Neutrophil (primary cell): Measurements from ENCODE around the gene SLIT3.

ENCODE experiments used
- H3K27ac ChIP-seq: fragments of 200-600 bp; sonication (generic); 2 replicates; pipeline ENCODE4 v1.5.1; 2016; ENCODE audit warnings: mild to moderate bottlenecking, moderate library complexity
- H3K27me3 ChIP-seq: fragments of 200-600 bp; sonication (generic); 2 replicates; pipeline ENCODE4 v1.6.0; 2016; ENCODE audit warnings: mild to moderate bottlenecking
- H3K36me3 ChIP-seq: fragments of 200-600 bp; sonication (generic); 2 replicates; pipeline ENCODE4 v1.5.1; 2017
- H3K4me1 ChIP-seq, 2 experiments: fragments of 200-600 bp in 1 of 2; sonication (generic) in 1 of 2; 1 replicate in 1 of 2; 2 replicates in 1 of 2; pipeline versions ENCODE4 v1.5.1 to v1.6.1; 2013 to 2016; ENCODE audit warnings: low read depth in 1 of 2, low read length in 1 of 2, mild to moderate bottlenecking in 1 of 2, moderate library complexity in 1 of 2; ENCODE audit not compliant: control insufficient read depth in 1 of 2, insufficient read depth in 1 of 2
- H3K4me3 ChIP-seq, 2 experiments: fragments of 200-600 bp in 1 of 2; sonication (generic) in 1 of 2; 1 replicate in 1 of 2; 2 replicates in 1 of 2; pipeline ENCODE4 v1.5.1; 2013 to 2016; ENCODE audit warnings: low read depth in 1 of 2, low read length in 1 of 2, mild to moderate bottlenecking in 1 of 2, moderate library complexity in 1 of 2
- H3K9me3 ChIP-seq: fragments of 200-600 bp; sonication (generic); 2 replicates; pipeline ENCODE4 v1.5.1; 2016
- TF ChIP-seq, protein P1 (sequence below): fragments of 200-600 bp; sonication (generic); IDR thresholded peaks from 2 replicates; pipeline ENCODE4 v1.5.1; 2016; ENCODE audit warnings: antibody characterized with exemption

Gene SLIT3

DNA sequence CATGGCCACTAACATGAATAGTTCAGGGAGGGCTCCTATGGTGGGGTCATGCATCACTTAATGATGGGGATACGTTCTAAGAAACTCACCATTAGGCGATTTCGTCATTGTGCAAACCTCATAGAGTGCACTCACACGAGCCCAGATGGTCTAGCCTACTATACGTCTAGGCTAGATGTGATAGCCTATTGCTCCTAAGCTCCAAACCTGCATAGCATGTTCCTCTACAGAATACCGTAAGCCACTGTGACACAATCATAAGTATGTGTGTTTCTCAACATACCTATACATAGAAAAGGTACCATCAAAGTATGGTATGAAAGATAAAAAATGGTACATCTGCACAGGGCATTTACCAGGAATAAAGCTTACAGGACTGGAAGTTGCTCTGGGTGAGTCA, 6.3 kb downstream of the SLIT3 start:
- Histone ChIP-seq H3K27ac (no peak overlapping the region), H3K4me1 (no peaks in the 10 kb centered on the region), H3K4me3 (no peak overlapping the region), H3K9me3 (no peaks in the 10 kb centered on the region), H3K36me3 (no peaks in the 10 kb centered on the region), H3K27me3 (peaks cover 20% of the 10 kb centered on the region)
- TF ChIP-seq, protein P1, sequence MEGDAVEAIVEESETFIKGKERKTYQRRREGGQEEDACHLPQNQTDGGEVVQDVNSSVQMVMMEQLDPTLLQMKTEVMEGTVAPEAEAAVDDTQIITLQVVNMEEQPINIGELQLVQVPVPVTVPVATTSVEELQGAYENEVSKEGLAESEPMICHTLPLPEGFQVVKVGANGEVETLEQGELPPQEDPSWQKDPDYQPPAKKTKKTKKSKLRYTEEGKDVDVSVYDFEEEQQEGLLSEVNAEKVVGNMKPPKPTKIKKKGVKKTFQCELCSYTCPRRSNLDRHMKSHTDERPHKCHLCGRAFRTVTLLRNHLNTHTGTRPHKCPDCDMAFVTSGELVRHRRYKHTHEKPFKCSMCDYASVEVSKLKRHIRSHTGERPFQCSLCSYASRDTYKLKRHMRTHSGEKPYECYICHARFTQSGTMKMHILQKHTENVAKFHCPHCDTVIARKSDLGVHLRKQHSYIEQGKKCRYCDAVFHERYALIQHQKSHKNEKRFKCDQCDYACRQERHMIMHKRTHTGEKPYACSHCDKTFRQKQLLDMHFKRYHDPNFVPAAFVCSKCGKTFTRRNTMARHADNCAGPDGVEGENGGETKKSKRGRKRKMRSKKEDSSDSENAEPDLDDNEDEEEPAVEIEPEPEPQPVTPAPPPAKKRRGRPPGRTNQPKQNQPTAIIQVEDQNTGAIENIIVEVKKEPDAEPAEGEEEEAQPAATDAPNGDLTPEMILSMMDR = no peak

DNA sequence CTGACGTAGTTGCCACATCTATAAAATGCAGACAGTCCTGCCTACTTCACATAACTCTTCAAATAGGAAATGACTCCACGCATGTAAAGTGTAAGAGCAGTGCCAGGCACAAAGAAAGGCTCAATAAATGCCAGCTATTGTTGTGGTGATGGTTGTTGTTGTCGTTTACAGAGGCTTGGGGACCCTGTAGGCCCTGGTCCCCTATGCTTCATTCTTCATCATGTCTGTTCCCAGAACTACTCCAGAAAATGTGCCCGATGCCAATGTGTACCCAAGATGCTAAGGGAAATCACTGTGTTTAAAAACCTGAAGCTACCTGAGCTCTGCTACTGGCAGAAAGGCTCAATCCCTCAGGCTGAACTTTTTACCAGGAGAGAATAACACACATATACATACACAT, 9.1 kb downstream of the SLIT3 start:
- Histone ChIP-seq H3K36me3 (no peaks in the 10 kb centered on the region), H3K4me1 (no peaks in the 10 kb centered on the region), H3K4me3 (no peak overlapping the region), H3K27ac (no peak overlapping the region), H3K27me3 (no peaks in the 10 kb centered on the region), H3K9me3 (no peaks in the 10 kb centered on the region)
- TF ChIP-seq, protein P1 = no peak

DNA sequence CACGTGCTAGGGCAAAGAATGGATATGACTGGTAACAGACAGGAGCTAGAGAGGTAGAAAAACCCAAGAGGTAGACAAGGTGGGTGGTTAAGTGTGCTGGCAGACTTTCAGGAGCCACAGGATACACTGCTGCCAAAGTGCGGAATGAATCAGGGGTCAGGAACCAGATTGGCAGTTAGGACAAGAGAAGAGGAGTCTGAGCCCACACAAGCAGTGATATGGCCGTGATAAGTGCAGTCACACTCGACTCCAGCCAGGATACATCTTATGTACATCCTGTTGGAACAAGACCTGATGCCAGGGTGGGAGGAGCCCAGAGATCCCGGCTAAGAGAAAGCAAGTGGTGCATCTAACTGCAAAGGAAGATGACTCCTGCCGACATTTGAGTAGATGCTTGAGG, 10.0 kb downstream of the SLIT3 start:
- Histone ChIP-seq H3K27me3 (no peaks in the 10 kb centered on the region), H3K4me3 (no peak overlapping the region)
- TF ChIP-seq, protein P1 = no peak

DNA sequence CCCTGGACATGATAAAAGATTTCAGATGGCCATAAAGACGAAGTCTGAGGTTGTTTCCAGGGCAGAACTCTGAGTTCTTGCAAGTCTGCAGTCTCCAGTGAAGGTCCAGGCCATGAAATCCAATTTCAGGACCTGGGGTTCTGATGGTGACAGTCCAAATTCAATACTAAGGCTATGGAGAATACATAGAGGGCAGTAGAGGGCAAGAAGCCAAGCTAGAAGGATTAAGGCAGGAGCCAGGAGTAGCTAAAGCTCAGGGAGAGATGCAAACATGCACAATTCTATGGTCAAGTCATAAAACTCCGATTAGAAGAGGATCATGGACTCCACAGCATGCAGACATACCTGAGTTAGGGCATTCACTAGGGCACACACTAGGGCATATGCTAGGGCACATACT, 11.4 kb downstream of the SLIT3 start:
- Histone ChIP-seq H3K36me3 (no peaks in the 10 kb centered on the region), H3K27ac (no peak overlapping the region), H3K4me3 (no peak overlapping the region), H3K27me3 (no peaks in the 10 kb centered on the region), H3K4me1 (no peaks in the 10 kb centered on the region), H3K9me3 (no peaks in the 10 kb centered on the region)
- TF ChIP-seq, protein P1 = no peak

More for the DNA sequence above, 10.0 kb downstream of the SLIT3 start:
- Histone ChIP-seq H3K27ac (no peak overlapping the region), H3K4me1 (no peaks in the 10 kb centered on the region), H3K9me3 (no peaks in the 10 kb centered on the region), H3K36me3 (no peaks in the 10 kb centered on the region)

DNA sequence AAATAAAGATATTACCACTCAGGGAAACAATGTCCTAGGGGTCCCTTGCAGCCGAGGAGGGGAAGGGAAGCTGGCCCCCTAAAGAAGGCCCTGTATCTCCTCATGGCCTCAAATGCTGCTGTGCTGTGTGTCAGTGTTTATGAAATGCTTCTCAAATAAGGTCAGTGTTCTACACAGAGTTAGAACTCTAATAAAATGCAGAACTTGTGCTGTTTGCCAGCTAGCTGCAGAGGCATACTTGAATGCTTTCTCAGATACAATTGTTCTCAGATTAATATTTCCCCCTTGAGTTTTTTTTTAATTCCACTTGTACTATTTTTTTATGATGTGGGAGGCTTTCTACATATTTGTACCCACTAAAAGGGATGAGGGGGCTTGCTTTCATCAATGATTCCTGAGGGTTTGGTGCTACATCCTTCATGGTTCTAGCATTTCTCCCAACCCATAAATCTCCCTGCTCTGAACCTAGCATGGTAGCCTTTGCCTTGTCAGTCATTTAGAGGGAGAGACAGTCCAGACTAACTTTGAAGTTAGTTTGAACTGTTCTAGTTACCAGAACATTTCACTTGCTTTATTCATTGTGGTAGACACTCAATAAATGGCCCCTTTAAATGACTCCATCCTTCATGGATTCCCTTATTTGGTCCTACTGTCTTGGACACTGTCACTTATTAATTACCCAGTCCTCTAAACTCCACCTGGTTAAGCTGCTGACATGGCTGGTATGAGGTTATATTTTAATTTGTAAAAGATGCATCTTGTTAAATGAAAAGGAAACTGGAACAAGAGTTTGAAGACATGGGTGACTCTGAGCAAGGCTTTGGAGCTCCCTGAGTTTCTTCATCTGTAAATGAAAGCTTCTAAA, 12.6 kb downstream of the SLIT3 start:
- Histone ChIP-seq H3K27ac (no peak overlapping the region), H3K4me3 (no peak overlapping the region), H3K4me1 (no peaks in the 10 kb centered on the region), H3K36me3 (no peaks in the 10 kb centered on the region), H3K9me3 (no peaks in the 10 kb centered on the region), H3K27me3 (no peaks in the 10 kb centered on the region)
- TF ChIP-seq, protein P1 = no peak
